OCI-LY3 (cell line): ENCODE measurements around the gene EME1.

Experiments
- CTCF ChIP-seq: fragments of 200-600, 300-600 bp; sonication (generic); IDR thresholded peaks from 2 replicates; pipeline ENCODE4 v1.5.1; 2014; ENCODE audit warnings: antibody characterized with exemption, low read length, low read depth
- EZH2phosphoT487 ChIP-seq: fragments of 200-600 bp; shearing (Covaris generic); IDR thresholded peaks from 2 replicates; pipeline ENCODE4 v1.6.1; 2018; ENCODE audit warnings: antibody characterized with exemption, mixed run types, low read depth

GRCh38 chr17:50330151-50330775 is 42.8 kb upstream of the EME1 start:
- no peak for TF ChIP-seq CTCF
- TF ChIP-seq EZH2phosphoT487, result no peak
